HG03135 (cell line): ENCODE measurements around the gene GOLGA5.
A peak's percentile ranks its signal among the peaks of the same experiment; 100 is the strongest.
"Not testable (repeated sequence)": the region's sequence is repeated elsewhere in the genome, so short reads cannot be mapped to it uniquely, and the experiment has no call there.

ENCODE experiments used
- ATAC-seq: cut with Tn5 transposase; IDR thresholded peaks from one replicate; pipeline ENCODE4 v1.9.1; 2021; ENCODE audit warnings: mild to moderate bottlenecking, moderate library complexity; ENCODE audit not compliant: unreplicated experiment

GOLGA5 gene

GRCh38 chr14:92819680-92820535, 25.8 kb downstream of the GOLGA5 start:
- not testable (repeated sequence) for ATAC-seq

DNA sequence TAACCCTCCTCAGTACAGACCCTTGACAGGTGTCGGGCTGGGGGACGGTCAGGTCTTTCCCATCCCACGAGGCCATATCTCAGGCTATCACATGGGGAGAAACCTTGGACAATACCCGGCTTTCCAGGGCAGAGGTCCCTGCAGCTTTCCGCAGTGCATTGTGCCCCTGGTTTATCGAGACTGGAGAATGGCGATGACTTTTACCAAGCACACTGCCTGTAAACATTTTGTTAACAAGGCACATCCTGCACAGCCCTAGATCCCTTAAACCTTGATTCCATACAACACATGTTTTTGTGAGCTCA, 26.4 kb downstream of the GOLGA5 start:
- not testable (repeated sequence) for ATAC-seq

DNA sequence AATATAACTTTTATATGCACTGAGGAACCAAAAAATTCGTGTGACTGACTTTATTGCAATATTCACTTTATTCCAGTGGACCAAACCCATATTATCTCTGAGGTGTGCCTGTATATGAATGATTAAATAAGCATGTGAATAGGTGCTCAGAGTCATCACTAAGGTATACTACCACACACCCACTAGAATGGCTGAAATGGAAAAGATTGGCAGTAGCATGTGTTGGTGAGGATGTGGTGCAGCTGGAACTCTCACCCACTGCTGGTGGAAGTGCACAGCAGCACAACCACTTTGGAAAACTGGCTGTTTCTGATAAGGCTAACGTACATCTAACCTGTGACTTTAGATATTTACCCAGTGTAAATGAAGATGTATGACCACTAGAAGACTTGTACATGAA, 36.8 kb downstream of the GOLGA5 start:
- ATAC-seq, result no peak

DNA sequence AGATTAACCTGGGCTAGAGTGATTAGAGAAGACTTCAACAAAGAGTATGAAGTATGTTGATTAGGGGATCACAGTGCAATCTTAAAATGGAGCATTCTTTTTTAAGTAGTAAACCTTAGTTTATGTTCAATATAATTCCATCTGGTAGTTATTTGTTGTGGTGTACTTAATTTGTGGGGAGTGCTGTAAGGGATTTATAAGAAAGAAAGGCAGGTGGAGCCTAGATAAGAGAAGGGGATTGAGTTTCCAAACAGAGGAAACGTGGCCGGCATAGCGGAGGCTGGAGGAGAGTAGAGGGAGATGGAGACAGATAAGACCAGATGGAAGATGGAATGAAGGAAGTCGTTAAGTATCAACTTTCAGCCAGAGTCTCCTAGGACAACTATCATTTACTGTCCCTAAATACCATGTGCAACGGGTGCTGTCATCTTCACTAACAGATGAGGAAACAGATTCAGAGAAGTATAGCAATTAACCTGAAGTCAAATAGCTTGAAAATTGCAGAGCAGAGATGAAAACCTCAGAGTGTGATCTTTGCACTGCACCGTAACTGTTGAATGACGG, 38.1 kb downstream of the GOLGA5 start:
- no peak for ATAC-seq

GRCh38 chr14:92841930-92842329, 47.8 kb downstream of the GOLGA5 start:
- ATAC-seq, result no peak

GRCh38 chr14:92844204-92844603, 50.1 kb downstream of the GOLGA5 start:
- ATAC-seq, result no peak

DNA sequence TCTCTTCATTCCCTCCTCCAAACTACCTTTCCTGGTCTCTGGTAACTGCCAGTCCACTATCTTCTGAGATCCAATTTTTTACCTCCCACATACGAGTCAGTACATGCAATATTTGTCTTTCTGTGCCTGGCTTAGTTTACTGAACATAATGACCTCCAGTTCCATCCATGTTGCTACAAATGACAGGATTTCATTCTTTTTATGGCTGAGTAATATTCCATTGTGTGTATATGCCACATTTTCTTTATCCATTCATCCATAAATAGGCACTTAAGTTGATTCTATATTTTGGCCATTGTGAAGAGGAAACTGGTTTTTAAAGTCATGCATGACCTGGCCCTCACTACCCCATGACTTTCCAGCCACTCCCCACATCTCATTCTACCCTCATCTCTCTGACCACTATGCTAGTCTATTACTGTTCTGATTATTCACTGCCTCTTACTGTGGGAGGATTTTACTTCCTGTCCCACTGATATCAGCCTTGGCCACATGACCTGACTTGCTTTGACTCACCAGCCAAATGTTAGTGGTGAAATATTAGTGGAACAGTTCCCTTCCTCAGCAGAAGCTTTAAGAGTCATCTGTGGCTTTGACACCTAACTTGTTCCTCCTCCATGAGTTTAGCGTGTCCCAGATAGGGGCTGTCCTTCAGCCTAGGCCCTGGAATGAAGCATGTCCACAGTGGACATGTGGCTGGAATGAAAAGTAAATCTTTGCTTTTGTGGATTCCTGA, 52.2 kb downstream of the GOLGA5 start:
- ATAC-seq, result peak; percentile 81

- ATAC-seq, result no peak
These were observed 53.2 kb downstream of the GOLGA5 start for GRCh38 chr14:92847278-92847677.

DNA sequence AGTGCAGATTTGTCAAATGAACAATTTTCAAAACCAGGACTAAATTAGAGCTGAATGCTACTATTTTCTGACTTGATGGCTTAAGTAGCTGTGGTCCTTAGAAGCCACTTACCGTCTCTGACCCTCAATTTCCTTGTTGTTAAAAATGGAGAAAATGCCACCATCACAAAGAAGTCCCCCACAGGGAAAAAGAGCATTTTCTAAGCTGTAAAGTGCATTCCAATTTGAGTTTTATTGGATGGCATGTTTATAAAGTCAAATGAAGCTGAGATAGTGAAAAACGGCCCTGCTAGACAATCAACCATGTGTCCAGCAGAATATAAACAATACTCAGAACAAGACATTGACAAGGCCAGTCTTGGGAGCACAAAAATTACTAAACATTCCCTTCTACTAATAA, 53.6 kb downstream of the GOLGA5 start:
- no peak for ATAC-seq

DNA sequence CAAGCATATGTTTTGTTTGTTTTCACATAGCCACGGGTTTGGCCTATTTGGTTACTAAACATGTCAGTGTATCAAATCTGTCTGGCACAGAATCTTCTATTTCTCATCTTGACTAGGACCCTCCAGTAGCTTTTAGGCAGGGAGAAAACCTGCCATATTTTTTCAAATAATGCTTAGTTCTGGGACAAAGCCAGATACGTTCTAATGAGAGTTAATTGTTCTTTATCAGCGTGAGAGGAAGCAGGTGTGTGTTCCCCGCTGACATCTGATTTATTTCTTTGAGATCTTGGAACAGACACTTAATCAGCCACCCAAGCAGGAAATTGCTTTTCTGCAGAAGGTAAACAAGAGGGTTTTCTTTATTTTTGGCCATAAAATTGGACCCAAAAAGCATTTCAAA, 54.8 kb downstream of the GOLGA5 start:
- no peak for ATAC-seq

DNA sequence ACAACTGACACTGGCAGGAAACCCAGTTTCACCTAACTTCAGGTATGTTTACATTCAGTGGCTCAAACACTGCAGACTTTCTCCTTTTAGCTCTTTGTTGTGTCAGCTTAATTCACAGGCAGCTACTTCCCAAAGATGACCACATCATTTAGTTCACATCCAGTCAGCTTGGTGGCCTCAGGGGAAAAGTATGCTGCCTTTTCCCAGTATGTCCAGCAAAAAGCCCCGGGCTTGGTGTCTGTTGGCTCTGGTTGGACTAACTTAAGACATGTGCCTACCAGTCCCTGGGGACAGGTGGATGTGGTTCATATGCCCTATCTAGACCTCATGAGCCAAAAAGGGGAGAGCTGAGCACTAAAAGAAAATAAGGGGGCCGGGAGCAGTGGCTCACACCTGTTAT, 56.4 kb downstream of the GOLGA5 start:
- no peak for ATAC-seq

DNA sequence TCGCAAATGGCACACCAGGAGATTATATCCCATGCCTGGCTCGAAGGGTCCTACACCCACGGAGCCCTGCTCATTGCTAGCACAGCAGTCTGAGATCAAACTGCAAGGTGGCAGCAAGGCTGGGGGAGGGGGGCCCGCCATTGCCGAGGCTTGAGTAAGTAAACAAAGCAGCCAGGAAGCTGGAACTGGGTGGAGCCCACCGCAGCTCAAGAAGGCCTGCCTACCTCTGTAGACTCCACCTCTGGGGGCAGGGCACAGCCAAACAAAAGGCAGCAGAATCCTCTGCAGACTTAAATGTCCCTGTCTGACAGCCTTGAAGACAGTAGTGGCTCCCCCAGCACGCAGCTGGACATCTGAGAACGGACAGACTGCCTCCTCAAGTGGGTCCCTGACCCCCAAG, 59.0 kb downstream of the GOLGA5 start:
- not testable (repeated sequence) for ATAC-seq

DNA sequence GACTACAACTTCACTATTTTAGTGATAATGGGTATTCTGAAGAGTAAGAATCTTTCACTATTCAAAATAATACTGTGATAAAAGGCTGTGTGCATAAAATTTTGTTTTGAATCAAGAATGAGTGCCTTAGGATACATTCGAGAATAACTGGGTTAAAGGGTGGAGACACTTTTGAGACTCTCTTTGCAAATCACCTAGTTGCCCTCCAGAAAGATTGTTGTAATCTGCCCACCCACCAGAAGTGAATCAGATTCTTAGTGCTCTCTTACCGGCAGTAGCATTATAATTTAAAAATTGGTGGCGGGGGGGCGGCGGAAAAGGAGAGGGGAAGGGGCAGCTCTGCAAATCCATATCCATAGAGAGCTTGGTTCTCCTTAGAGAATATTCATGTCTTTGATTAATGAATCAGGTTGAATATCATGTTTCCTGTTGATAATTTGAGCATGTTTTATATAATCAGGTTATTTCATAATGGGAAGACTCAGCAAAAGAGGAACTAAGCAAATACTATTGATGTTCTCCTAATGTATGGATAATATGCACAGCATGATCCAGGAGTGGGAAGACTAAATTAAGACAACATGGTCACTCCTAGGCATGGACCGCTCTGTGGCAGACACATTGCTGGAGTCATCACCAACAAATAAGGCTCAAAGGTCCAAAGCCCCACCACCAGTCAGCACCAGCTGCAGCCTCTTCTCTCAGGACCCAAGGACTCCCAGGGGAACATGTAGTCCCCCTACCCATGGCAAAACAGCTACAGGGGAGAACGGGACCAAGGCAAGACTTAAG, 66.1 kb downstream of the GOLGA5 start:
- no peak for ATAC-seq

GRCh38 chr14:92861856-92862745, 68.0 kb downstream of the GOLGA5 start:
- ATAC-seq, result no peak

GRCh38 chr14:92863286-92864080, 69.4 kb downstream of the GOLGA5 start:
- no peak for ATAC-seq

- no peak for ATAC-seq
These were observed 71.6 kb downstream of the GOLGA5 start for GRCh38 chr14:92865674-92866073.

GRCh38 chr14:92866181-92866752, 72.2 kb downstream of the GOLGA5 start:
- no peak for ATAC-seq

DNA sequence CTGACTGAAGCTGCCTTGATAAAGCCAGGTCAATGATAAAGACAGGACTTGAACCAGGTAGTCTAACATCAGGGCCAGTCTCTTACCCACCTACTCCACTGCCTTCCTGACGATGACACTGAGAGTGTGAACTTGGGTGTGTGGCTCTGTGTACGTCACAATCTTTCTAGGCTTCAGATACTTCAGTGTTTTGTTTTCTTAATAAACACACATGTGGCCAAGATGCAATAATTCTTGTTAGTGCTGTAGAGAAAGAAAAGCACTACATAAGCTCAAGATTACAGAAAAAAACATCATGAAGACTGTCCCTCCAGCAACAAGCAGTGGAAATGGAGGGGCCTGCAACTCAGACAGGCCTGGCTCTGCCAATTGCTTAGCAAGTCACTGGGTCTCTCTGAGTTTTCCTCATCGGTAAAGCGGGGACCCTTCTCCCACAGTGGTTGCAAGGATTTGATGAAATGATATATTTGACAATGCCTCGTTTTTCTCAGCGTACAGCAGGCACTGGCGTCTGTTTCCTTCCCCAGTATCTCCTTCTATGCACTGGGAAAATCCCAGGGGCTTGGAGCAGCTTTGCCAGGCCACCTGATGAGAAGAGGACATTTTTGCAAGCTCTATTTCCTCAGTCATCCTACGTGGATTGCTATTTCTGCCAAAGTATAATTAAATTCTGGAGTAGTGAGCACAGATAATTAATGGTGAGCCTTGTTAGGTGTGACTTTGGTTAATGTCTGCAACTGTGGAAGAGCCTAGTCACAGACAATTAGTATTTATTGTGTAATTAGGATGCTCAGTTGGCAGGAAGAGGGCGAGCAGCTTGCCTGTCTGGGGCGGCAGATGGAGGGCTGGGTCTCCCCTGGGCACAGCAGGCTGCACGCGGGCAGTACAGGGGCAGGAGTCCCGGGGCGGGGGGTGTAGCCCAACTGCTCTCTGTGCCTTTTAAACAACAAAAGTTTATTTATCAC, 73.1 kb downstream of the GOLGA5 start:
- no peak for ATAC-seq
